H1 (cell line): ENCODE data around the gene ORC3.

Experiments used
- BACH1 ChIP-seq: IDR thresholded peaks from 2 replicates; pipeline ENCODE4 v1.6.1; 2012; ENCODE audit warnings: low read length, improper control_type of control experiment
- CHD1 ChIP-seq: IDR thresholded peaks from 2 replicates; pipeline ENCODE4 v1.6.1; 2012; ENCODE audit warnings: low read depth, low read length, improper control_type of control experiment
- CTCF ChIP-seq, 3 experiments: IDR thresholded peaks; 1 replicate in 2 of 3; 2 replicates in 1 of 3; pipeline versions ENCODE4 v1.5.1 to v1.6.1; 2011; ENCODE audit warnings: low read length in 3 of 3, mild to moderate bottlenecking in 3 of 3, inconsistent platforms in 2 of 3, low read depth in 1 of 3, moderate library complexity in 1 of 3; ENCODE audit not compliant: insufficient read depth in 1 of 3; ENCODE audit errors: control extremely low read depth in 1 of 3
- EP300 ChIP-seq, 2 experiments: IDR thresholded peaks; 1 replicate in 1 of 2; 2 replicates in 1 of 2; pipeline ENCODE4 v1.6.1; 2011 to 2012; ENCODE audit warnings: low read depth in 2 of 2, low read length in 2 of 2, mild to moderate bottlenecking in 2 of 2, borderline replicate concordance in 1 of 2, inconsistent platforms in 1 of 2, moderate library complexity in 1 of 2
- EZH2 ChIP-seq: fragments of 200-600 bp; sonication (generic); IDR thresholded peaks from 2 replicates; pipeline ENCODE4 v1.7.1; 2012; ENCODE audit warnings: low read depth, mild to moderate bottlenecking, moderate library complexity, low read length, inconsistent platforms; ENCODE audit not compliant: severe bottlenecking
- JUND ChIP-seq: IDR thresholded peaks from 2 replicates; pipeline ENCODE4 v1.6.1; 2011; ENCODE audit warnings: mild to moderate bottlenecking, improper control_type of control experiment, low read length
- MAX ChIP-seq: IDR thresholded peaks from 2 replicates; pipeline ENCODE4 v1.6.1; 2012; ENCODE audit warnings: inconsistent platforms
- POLR2A ChIP-seq, 2 experiments: IDR thresholded peaks; 1 replicate in 1 of 2; 2 replicates in 1 of 2; pipeline ENCODE4 v1.6.1; 2011; ENCODE audit warnings: low read depth in 2 of 2, low read length in 2 of 2, mild to moderate bottlenecking in 2 of 2; ENCODE audit errors: control extremely low read depth in 1 of 2
- POU5F1 ChIP-seq: IDR thresholded peaks from 2 replicates; pipeline ENCODE4 v1.6.1; 2011; ENCODE audit warnings: low read depth, mild to moderate bottlenecking, low read length, moderate library complexity
- RAD21 ChIP-seq, 2 experiments: IDR thresholded peaks in 1 of 2; conservative IDR thresholded peaks in 1 of 2; 2 replicates each; pipeline ENCODE4 v1.6.1; 2011; ENCODE audit warnings: low read depth in 2 of 2, low read length in 2 of 2, improper control_type of control experiment in 1 of 2, inconsistent platforms in 1 of 2, mild to moderate bottlenecking in 1 of 2, moderate library complexity in 1 of 2
- SP4 ChIP-seq: IDR thresholded peaks from 2 replicates; pipeline ENCODE4 v1.6.1; 2012; ENCODE audit warnings: low read length, inconsistent platforms
- TEAD4 ChIP-seq: IDR thresholded peaks from 2 replicates; pipeline ENCODE4 v1.6.1; 2012; ENCODE audit warnings: low read depth, low read length, inconsistent platforms, mixed read lengths
- YY1 ChIP-seq: IDR thresholded peaks from 2 replicates; pipeline ENCODE4 v1.6.1; 2011; ENCODE audit warnings: low read depth, mild to moderate bottlenecking, low read length

GRCh38 chr6:87653074-87653962, 63.4 kb downstream of the ORC3 start:
- TF ChIP-seq EP300 (IDR thresholded peaks at IDR 0.05; ENCODE audit: borderline replicate concordance in 1 of 2, low read depth in 2 of 2, low read length in 2 of 2) (no peak), BACH1 (no peak), EZH2 (no peak), POLR2A (IDR thresholded peaks at IDR 0.05; ENCODE audit: control extremely low read depth in 1 of 2, low read depth in 2 of 2, low read length in 2 of 2) (no peak), CTCF (IDR thresholded peaks at IDR 0.05; ENCODE audit: control extremely low read depth in 1 of 3, insufficient read depth in 1 of 3, low read depth in 1 of 3, low read length in 3 of 3) (no peak), RAD21 (IDR thresholded peaks at IDR 0.05 in 1 of 2, conservative IDR thresholded peaks at IDR 0.05 in 1 of 2; ENCODE audit: low read depth in 2 of 2, low read length in 2 of 2) (no peak), YY1 (no peak), SP4 (no peak), CHD1 (no peak), POU5F1 (no peak), MAX (no peak), JUND (no peak), TEAD4 (no peak)
